ENCODE results near the gene HTR4.

HTR4 gene

DNA sequence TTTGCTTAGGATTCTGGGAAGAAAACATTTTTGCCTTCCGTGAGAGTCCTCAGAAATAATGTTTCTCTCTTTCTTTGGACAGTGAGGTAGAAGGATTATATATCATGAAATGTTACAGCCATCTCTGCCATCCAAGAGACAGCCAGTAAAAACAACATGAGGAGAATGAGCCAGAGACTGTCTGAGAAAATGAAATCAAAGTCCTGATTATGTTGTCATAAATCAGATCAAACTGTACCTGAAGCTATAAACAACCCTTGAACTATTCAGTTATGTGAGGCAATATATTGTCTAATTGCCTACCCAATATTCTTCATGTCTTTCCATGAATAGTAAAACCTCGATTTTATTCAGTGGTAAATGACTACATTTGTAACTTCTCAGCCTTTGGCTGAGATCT lies 9.2 kb upstream of the HTR4 start:
- DNase-seq (ENCODE audit: low spot score), result no peak

DNA sequence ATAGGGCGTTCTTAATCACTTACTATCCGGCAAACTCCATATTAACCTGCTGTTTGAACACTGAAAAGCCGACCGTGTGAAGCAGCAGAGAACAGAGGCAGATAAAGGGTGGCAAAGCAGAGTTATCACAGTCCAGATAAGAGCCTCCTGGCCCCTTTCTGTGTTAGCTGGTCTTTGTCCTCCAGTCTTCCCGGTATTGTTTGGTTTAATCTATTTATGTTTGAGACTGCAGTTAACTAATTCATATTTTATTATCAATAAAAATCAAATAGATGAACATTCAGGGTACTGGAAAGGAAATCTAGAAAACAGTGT lies 6.0 kb upstream of the HTR4 start:
- DNase-seq (ENCODE audit: low spot score), result no peak

DNA sequence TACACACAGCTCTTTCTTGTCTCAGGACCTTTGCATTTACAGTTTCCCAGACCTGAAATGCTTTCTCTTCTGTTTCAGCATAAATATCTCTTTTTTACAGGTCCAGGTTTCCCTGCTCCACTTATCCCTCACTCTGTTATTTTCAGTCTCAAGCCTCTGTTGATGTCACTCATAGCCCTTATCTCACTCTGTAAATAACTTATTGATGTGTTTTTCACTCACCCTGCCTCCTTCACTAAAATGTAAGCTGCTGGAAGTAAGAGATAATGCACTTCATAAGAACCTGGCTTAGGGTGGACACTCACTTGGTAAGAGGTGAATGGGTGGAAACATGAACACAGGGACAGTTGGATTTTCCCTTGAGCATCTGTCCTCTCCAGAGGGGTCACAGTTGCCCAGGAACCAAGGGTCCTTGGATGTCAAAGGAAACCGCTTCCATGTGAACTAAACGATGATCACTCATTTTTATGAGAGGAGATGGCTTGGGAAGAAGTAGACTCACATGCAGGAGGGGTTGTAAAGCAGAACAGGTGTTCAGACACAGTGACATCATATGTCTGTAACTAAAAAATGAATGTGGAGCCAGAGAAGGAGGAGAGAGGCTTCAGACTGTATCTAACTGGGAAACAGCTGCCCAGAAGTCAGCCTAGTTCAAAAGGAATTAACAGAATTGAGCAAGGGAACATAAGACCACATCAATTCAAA lies 5.5 kb upstream of the HTR4 start:
- DNase-seq (ENCODE audit: low spot score), result no peak

DNA sequence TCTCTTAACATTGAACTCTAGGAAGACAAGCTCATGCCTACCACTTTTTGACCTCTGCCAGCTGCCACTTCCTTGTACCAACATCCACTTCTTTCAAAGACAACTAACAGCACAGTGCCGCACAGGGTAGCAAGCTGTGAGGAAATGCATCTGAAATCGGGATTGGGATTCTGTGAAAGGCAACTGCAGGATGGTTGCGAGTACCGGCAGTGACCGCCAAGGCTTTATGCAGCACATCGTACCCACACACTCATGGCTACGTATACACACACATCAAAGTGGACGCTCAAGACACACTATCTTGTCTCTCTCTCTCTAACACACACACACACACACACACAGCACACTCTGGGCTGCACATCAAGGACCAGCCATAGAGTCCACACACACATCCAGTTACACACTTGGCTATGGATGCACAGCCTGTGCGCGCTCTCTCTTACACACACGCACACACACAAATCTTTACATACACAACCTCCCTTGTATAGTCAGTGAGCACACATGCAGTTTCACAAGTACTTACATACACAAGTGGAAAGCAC lies 964 bp downstream of the HTR4 start:
- DNase-seq (ENCODE audit: low spot score), result no peak

DNA sequence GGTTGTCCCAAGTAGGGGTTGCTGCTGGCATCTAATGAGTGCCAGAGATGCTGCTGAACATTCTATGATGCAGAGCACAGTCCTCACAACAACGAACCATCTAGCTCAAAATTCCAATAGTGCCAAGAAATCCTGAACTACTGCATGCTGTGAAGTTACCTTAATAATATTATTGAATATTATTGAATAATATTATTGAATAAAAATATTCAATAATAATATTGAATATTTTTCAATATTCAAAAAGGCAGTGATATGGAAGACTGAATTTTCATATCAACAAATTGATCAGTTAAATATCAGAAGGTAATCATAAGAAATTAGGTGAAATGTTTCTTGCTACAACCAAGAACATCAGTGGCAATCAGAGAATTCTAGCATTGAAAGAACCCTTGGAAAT lies 2.8 kb downstream of the HTR4 start:
- no peak for DNase-seq (ENCODE audit: low spot score)

DNA sequence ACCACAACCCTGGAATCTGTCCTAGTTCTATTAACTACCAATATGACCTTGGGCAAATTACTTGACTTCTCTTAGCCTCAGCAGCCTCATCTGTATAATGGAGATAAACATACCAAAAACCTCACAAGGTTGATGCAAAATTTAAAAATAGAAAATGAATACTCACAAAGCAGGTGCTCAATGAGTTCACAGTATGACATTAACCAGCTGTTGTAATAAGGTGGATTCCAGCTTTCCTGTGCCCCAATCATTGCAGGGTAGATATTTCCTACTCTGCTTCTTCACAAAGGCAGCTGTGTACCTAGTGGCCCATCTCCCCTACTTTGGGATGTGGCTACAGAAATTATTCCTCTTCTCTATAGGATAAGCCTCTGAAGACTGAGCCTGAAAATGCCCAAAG lies 8.8 kb downstream of the HTR4 start:
- no peak for DNase-seq (ENCODE audit: low spot score)

DNA sequence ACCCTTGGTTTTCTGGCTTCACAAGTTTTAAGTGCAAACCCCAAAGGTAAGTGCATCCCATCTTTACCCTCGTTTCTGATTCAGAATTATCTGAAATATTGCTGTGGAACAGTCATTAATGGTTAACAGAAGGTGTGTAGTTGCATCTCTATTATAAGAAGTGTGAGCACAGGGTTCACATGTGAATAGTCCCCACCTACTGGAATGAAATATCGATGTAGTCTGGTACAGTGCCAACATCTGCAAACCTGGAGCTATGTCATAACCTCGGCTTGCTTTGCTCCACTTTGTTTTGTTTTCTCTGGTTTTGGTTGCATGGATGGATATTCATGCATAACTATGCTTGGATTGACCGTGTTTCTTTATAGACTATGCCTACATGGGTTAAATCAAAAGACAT lies 12.6 kb downstream of the HTR4 start:
- no peak for DNase-seq (ENCODE audit: low spot score)

DNA sequence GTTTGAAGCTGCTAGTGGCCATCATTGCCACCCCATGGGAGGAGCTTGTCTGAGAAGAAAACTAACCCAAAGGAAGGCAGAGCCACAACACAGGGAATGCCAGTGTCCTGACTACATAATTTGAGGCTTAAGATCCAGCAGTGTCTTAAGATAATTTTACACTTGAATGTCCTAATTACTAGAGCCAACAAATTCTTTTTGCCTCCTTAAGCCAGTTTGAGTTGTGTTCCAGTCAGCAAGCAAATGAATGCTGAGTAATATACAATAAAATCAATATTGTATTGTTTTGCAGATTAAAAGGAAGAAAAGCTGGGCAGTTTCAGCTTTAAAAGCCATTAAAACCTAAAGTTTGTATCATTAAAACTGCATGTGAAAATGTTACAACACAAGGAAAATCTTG lies 13.9 kb downstream of the HTR4 start:
- no peak for DNase-seq (ENCODE audit: low spot score)

DNA sequence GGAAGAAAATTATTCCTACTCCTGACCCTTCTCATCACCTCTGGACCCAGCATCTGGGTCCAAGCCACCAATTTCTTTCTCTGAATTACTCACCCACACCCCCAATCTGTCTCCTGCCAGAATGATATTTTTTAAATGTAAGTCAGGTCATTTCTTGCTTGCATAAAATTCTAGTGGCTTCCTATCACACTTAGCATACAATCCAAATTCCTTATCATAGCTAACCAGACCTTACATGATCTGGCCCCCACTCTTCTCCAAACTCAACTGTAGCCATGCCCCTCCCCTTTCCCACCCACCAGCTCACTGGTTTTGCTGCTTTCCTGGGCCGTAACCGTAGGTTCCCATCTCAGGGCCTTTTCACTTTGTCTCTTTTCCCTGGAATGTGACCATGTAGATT lies 15.2 kb downstream of the HTR4 start:
- DNase-seq (ENCODE audit: low spot score), result no peak

DNA sequence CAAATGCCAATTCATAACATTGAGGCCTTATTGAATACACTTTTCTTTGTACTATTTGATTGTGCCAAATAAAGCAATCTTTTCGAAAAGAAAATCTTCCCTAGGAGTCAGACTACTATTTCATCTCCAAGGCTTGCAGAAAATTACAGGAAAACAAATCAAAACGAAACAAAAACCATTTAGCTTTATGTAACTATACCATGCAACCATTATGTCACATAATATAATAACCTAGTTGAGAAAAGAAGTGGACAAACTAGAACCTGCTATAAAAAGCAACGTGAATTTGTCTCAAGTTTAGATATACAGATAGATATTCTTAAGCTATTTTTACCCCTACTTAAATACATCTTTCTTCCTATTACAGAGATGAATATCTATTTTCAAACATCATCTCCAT lies 18.0 kb downstream of the HTR4 start:
- no peak for DNase-seq (ENCODE audit: low spot score)

DNA sequence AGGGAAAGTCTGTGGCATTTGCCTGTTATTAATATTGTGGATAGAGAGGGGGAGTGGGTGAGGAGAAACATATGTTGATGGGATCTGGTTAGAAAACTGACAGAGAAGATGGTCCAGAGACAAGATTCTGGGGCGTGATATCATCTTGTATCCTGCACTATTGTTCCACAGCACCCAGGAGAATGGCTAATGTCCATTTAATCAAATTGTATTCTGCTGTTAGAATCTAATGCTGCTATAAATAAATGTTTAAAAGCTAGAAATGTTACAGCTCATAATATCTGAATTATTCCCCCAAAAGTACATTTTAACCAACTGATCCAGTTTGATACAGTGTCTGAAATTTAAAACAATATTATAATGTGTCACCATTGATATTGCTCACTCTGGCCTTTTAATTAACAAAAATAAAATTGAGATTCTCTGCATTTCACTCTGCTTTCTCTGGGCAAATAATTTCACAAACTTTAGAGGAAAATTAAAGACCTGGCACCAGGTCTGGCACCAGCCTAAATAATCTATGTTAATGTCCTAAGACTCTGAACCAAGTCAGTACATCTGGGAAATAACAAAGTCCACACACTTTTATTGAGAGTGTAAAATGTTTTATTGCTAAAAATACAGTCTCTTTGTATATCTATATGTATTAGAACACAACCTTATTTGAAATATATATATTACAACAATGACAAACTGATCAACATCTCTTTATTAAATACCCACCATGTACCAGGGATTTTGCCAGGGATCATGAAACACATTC lies 18.8 kb downstream of the HTR4 start:
- no peak for DNase-seq (ENCODE audit: low spot score)

DNA sequence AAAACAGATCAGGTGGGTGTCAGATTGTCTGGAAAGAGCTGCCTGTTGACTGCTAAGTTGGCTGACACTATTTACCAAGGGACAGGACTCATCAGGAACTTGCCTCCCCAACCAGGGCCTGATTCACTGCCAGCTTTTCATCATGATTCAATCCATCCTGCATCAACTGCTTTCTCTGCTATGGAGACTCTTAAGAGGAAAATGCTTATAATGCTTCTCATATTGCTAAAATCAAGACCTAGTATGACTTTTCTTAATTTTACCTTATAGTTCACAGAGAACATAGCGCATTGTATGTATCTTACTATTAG lies 21.3 kb downstream of the HTR4 start:
- no peak for DNase-seq (ENCODE audit: low spot score)

DNA sequence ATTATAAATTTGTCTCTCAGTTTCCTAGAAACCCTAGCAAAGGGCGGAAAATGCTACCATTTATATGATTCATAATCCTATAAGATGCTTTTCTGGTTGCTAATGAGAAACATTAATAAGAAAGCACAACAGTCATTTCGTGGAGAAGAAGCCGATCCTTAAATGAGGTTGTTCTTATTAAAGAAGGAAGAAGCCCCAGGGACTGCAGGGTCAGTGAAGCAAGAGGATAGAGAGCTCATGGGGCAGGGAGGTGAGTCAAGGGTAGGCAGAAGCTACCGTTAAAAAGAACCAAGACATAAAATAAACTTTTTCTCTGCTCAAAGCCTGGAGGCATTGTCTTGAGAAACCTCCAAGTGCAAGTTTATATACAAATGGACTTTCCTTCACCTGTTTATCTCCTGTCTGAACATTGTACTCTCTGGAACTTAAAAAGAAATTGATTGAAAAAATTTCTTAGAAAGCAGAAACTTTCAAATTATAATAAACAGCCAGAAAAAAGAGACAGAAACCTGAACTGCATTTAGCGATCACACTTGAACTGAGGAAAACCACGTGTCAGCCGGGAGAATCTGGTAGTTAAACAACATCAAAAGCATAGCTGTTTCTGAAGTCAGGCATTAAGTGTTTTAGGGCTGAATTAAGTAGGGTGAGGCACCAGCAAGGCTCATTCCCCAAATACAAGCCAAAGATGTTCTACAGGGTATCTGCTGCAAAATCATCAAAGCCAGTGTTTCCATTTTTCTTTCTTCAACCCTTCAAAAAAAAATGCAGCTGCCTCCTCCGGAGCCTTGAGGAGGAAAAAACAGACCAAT lies 21.9 kb downstream of the HTR4 start:
- no peak for DNase-seq (ENCODE audit: low spot score)

DNA sequence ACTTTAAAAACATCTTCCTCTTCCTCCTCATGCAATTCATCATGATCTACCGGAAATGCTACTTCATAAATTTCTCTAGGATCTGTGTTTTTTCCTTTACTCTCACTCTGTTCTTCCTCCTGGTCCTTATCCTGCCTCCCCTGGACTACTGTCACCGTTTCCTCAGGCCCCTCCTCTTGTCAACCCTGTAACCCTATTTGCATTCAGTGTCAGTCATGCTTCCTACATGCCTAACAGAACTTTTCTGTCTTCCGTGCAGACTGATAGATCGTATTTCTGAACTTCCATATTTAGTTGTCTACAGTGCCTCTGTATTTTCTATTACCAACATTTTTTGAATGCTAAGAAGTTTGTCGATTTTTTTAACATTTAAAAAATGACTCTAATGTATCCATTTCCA lies 27.3 kb downstream of the HTR4 start:
- DNase-seq (ENCODE audit: low spot score), result no peak

DNA sequence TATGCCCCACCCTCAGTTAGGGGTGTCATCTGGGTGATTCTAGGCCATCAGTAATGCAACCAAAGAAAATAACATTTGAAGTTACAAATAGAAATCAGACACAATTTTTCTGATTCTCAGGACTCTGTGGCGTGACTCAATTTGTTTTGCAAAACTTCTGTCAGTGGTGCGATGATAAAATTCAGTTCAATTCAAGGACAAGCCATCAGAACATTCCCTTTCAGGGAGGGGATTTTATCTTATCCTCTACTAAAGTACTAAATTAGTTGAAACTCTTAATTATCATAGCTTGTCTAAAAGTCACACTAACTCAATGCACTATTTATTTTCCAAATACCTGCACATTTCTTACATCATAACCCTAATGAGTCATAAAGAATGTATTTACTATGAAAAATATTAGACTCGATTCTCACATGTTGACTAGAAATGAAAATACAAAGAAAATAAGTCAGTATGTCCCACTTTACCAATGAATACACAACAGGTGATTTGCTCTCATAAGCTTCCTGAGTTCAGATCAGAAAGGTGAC lies 28.2 kb downstream of the HTR4 start:
- DNase-seq (ENCODE audit: low spot score), result no peak

DNA sequence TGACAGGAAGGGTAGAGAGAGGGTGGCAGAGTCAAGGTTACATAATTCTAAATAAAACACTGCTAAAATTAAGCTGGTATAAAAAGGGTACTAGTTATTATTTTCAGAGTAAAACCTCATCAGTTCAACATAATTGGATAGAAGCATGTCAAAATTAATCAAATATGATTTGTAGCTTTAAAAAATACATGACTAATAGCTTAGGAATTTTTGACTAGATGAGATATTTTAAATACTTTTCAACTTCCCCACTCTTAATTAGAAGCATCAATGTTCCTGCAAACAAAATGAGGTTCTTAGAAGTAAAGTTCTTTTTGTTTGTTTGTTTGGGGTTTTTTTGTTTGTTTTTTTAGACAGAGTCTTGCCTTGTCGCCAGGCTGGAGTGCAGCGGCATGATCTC lies 29.1 kb downstream of the HTR4 start:
- DNase-seq (ENCODE audit: low spot score), result no peak

DNA sequence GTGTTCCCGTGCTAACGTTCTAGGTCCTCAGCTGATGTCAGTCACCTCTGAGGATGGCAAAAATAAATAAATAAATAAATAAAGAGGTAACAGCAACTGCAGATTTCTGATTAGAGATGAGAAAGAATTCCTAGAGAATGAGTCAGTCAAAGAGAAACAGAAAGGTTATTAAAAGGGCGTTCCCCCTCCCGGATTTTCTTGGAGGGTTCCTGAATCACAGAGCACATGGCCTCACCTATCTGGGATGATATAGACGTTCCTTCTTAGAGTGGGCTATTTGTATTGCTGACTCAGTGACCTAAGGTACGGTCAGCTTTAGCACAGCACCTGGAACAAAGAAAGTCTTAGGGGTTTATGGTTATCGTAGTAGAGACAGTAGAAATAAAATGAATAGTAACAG lies 30.6 kb downstream of the HTR4 start:
- DNase-seq (ENCODE audit: low spot score), result no peak

DNA sequence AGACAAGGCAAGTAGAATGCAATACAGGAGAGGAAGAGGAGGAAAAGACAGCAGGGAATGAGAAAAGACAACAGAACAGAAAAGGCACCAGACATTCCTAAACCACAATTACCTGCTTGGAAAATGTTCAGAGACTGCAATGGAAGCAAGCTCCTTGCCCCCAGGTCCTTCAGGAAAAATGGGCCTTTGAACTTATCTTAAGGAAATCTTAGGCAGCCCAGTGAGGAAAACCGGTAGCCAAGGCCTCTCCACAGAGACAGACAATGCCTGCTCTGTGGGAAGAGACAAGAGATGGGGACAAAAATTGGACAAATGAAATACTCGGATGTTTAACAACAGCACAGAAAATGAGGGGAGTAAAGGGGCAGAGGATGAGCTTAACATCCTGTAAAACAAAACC lies 31.2 kb downstream of the HTR4 start:
- no peak for DNase-seq (ENCODE audit: low spot score)

DNA sequence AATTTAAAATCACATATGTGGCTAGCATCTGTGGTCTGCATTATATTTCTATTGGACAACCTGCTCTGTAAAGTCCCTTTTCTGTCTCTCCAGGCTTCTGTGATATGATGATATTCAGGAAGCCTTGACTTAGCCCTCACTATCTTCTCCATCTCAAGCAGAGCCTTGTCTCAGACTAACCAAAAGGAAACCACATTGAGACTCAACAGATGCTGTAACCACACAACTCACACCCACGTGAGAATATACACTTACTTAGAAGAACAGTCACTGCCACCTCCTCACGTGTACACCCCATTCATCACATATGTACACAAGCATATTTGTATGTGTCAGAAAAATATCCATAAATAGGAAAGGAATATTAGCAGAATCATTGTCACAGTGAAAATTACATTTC lies 33.6 kb downstream of the HTR4 start:
- no peak for DNase-seq (ENCODE audit: low spot score)

DNA sequence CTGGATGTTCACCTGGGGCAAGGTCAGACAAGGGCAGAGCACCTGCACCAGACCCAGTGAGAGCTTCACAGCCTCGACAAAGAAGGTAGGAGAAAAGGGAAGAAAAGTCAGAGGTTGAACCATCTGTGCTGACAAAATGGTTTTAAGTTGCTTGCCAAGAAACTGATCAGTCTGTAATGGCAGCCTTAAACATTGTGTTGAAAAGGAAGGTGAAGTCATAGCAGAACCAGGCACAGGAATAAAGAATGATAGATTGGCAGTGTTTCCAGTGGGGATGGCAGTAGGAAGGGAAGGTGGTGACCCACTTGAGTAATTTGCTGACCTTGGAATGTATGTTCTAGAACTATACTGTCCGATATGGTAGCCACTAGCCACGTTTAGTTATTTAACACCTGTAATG lies 34.2 kb downstream of the HTR4 start:
- DNase-seq (ENCODE audit: low spot score), result no peak

DNA sequence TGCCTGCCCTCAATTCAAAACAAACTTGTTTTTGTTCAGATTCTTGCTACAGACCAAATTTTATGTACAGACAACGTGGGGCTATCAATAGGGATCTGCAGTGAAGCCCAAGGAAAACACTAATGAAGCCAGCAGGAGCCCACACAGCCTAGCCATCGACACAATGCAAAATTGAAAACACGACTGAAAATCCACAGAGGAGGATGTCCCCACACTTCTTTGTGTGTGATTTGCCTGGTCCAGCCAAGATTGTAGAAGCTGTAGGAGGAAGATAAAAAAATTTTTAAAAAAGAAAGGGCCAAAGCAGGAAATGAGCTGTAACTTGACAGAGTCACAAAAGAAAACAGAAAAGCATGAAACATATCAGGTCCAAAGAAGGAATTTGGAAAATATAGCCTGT lies 34.8 kb downstream of the HTR4 start:
- DNase-seq (ENCODE audit: low spot score), result no peak

DNA sequence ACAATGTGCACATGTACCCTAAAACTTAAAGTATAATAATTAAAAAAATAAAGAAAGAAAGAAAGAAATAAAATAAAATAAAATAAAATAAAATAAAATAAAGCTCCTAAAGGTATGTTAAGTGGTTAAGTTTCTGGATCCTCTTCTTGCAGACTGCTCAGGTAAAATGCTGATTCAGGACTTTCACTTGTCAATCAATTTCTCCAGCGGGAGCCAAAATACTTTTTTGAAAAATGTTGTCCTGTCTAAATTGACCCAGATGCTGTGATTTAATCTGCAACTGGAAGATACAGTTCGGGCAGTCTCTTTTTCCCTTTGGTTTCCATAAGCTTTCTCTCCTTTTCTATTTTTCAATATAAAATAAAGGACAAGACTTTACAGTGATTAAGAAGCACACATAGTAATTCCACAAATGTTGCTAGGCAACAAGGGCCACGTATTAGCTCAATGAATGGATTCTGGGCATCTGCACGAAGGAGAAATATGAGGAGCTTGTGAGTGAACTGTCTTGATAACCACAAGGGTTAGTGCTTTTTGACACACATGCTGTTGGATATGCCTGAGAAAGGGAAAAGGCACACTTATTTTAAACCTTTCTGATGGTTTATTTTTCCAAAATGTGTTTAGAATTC lies 38.6 kb downstream of the HTR4 start:
- no peak for DNase-seq (ENCODE audit: low spot score)

DNA sequence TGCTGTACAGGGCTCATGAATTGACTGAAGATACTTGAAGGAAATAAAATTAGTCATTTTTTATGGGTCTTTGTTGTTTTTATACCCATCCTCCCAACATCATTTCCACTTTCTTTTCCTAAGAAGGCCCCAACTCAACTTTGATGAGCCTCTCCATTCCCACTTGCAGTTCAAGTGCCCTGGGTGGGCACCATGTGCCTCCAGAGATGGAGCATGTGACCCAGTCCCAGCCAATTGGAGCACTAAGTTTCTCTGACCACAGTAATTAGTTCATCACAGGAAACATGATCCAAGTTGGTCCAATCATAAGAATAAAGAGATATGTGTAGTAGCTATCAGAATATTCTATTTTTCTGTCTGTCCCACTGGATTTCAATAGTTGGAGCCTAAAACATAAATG lies 46.9 kb downstream of the HTR4 start:
- no peak for DNase-seq (ENCODE audit: low spot score)
